Activated gamma-delta T cell treated with anti-CD3 and anti-CD28 coated beads, Interleukin-2, amount 50 U/mL, for 16 hours (primary cell): ENCODE measurements around the gene PARD6G.
A peak's percentile ranks its signal among the peaks of the same experiment; 100 is the strongest.

Source experiments
- DNase-seq: peaks from one replicate; pipeline ENCODE4 v3.0.0-alpha.2; 2020; ENCODE audit warnings: low read depth

Gene PARD6G

DNA sequence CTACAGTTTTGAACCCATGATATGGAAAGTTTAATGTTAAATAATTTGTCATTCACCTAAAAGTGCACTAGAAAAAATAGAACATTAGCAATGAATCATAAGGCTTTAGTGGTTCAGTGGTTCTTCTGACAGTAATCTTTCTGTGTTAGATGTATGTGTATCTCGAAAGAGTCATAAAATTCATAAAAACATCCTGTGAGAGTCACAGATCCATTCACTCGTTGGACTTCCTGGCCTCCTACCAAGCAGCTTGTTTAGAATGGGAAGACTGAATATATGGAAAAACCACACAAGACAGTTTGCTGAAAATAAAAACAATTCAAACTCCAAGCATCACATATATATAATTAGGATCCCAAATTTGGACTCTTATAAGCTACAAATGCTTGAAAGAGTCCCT, 103.4 kb downstream of the PARD6G start:
- DNase-seq: no peak

DNA sequence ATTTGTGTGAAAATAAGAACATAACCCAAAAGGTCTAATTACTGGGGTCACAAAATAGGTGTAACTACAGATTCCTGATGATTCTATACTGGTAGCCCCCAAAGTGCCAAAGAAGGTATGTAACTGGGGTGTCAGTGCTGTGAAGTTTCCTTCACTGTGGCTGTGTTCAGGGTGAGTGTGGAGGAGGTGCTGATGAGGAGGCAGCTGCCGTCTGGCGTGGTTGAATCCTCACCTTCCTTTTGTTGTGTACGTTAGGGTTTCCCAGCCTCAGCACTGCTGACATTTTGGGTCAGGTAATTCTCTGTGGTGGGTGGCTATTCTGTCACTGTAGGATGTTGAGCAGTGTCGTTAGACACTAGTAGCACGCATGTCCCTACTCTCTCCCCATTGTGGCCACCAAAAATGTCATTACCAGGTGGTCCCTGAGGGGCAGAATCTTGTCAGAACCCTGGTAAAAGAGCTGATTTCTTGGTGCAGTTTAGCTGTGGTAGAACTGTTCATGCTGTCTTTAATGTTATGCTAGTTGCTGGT, 106.8 kb downstream of the PARD6G start:
- DNase-seq: no peak

DNA sequence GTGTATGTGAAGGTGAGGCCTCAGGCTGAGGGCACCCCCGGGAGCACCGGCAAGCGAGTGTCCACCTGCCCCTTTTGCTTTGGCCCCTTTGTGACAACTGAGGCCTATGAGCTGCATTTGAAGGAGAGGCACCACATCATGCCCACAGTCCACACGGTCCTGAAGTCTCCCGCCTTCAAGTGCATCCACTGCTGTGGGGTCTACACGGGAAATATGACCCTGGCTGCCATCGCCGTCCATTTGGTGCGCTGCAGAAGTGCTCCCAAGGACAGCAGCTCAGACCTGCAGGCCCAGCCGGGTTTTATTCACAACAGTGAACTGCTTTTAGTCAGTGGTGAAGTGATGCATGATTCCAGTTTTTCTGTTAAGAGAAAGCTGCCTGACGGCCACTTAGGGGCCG, 109.3 kb downstream of the PARD6G start:
- DNase-seq: no peak

DNA sequence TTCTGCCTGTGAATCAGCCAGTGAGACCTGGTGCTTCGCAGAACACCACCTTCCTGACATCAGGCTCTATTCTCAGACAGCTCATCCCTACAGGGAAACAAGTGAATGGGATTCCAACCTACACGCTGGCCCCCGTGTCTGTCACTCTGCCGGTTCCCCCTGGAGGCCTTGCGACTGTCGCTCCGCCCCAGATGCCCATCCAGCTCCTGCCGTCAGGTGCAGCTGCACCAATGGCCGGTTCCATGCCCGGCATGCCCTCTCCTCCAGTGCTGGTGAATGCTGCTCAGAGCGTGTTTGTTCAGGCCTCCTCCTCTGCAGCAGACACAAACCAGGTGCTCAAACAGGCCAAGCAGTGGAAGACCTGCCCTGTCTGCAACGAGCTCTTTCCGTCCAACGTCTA, 110.2 kb downstream of the PARD6G start:
- DNase-seq: no peak

DNA sequence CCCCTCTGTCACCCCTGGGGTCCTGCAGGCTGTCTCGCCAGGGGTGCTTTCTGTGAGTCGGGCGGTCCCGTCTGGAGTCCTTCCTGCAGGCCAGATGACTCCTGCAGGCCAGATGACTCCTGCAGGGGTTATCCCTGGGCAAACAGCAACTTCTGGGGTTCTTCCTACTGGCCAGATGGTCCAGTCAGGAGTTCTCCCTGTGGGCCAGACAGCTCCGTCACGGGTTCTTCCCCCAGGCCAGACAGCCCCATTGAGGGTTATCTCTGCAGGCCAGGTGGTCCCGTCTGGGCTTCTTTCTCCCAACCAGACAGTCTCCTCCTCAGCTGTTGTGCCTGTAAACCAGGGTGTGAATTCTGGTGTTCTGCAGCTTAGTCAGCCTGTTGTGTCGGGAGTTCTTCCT, 110.6 kb downstream of the PARD6G start:
- DNase-seq: no peak

DNA sequence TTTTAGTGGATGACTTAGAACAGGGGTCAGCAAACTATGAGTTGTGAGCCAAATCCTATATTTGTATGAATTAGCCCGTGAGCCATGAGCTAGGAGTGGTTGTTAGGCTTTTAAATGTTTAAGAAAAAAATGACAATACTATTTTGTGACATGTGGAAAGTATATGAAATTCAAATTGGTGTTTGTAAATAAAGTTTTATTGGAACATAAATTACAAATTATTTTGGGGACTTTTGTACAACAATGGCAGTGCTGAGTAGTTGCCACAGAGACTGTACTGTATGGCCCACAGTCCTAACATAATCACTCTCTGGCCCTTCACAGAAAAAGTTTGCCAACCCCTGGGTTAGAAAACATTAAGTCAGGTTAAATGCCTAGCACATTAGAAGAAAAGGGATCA, 112.2 kb downstream of the PARD6G start:
- DNase-seq: no peak

DNA sequence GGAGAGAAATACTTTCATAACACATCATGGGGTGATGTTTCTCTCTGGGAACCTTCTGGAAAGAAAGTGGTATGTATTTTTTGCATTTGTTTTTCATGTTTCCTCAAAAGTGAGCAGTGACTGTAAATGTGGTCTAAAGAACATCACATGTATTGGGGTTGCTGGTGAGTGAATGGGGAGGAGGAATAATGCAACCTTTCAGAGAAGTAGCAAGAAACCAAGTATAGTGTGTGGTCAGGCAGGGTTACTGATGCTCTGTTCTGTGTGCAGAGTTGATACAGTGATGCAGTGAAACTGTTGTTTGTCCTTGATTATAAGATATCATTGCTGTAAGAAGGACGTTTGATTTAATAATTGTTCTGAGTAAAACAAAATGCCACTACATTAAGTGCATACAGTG, 114.2 kb downstream of the PARD6G start:
- no peak for DNase-seq

DNA sequence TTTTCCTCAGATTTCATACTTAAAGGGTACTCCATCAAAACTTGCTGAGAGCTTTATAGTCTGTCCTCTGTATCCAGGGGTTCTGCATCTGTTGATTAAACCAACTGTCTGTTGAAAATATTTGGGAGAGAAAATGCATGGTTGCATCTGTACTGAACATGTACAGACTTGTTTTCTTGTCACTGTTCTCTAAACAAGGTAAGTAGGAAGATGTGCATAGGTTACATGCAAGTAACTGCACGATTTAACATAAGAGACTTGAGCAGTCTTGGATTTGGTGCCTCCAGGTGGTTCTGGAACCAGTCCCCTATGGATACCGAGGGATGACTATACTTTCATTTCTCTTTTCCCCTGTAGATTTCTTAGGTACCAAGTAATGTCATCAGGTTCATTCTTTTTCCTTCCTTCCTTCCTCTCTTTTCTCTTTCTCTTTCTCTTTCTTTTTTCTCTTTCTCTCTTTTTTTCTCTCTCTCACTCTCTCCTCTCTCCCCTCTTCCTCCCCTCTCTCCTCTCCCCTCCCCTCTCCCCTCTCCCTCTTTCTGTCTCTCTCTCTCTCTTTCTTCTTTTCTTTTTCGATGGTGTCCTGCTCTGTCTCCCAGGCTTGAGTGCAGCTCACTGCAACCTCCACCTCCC, 115.0 kb downstream of the PARD6G start:
- DNase-seq: no peak

DNA sequence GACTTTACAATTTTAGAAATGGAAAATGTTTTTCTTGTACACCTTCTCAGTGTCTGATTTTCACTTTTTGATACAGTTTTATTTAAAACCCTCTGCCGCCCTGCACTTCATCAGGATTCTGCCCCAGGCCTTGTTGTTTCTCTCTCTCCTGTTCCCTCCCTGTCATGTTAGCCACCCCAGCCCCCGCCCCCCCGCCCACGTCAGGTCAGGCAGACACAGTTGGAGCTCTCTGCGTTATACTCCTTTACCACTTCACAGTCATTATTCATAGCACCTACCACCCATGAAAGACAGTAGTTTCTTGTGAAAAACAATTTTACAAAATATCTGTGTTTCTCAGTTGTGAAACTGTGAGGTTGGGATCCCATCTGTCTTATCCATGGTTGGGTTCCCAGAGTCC, 116.8 kb downstream of the PARD6G start:
- no peak for DNase-seq

DNA sequence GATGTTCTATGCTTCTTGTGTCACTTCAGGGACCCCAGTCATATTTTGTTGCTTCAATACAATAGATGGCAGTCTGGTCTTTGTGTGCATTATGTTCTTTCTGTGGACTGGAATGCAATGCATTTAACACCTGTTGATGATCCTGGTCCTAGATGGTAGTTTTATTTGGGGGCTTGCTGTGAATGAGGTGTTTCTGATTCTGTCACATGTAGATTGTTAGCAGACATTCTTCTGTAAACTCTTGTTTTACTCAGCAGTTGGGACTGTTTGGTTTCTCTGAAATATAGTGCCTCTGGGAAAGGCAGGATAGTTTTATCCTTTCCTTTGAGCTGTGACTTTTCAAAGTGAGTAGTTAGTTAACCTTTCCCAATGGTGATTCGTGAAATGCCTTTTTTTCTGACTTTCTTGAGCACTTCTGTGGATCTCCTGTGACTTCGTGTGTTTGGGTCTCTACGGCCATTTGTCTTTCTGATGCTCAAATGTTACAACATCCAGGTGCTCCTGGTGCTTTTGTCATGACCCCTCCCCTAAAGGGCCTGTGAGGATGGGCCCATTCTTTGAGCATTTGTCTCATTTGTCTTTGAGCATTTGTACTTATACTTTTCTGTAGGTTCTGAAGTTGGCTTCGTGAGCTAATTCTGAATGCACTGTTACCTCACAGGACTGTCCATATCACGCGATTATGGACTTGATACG, 117.5 kb downstream of the PARD6G start:
- DNase-seq: no peak

DNA sequence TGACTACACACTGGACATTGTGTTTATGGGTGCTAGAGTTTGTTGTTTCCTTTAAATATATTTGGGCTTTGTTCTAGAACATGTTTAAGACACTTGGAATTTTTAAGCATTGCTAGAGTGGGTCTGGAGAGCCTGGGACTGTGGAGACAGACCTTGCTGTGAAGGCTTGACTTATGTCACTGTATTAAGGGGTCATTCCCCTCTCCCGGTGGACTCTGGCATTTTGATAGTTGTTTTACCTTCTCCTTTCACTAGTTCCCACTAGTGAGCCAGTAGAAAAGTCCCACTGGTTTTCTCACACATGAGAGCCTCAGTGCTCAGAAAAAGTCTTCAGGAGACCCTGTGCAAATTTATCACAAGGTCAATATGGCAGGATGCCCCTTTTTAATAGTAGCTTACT, 119.7 kb downstream of the PARD6G start:
- DNase-seq: no peak

DNA sequence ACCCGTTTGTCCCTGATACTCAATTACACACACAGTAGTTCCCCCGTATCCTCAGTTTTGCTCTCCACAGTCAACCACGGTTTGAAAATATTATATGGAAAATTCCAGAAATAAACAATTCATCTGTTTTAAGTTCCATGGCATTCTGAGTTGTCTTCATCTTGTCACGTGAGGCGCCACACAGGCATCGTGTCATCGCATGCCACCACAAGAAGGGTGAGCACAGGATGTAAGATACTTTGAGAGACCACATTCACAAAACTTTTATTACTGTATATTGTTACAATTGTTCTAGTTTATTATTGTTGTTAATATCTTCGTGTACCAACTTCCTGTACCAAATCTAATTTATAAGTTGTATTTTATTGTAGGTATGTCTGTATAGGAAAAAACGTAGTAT, 120.5 kb downstream of the PARD6G start:
- DNase-seq: no peak

DNA sequence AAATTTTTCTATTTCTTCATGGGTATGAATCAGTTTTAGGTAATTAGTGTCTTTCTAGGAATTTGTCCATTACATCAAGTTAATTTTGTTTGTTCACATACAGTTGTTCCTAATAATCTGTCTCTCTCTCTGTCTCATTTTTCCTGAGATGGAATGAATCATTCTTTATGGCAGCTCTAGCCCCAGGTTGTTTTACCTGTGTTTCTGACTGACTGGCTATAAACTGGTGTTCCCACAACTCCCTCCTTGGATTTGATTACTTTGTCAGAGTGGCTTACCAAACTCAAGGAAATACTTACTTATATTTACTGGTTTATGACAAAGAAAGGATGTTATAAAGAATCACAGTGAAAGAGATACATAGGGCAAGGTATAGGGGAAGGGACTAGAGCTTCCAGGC, 123.2 kb downstream of the PARD6G start:
- DNase-seq: no peak

DNA sequence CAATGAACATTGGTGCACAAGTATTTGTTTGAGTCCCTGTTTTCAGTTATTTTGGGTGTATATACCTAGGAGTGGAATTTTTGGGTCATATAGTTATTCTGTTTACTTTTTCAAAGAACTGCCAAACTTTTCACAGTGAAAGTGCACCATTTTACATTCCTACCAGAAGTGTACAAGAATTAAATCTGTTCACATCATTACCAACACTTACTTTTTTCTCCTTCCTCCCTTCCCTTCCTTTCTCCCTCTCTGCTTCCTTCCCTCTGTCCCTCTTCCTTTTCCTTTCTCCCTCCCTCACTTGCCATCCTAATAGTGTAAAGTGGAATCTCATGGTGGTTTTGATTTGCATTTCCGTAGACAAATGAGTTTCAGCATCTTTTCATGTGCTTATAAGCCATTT, 126.4 kb downstream of the PARD6G start:
- DNase-seq: no peak

DNA sequence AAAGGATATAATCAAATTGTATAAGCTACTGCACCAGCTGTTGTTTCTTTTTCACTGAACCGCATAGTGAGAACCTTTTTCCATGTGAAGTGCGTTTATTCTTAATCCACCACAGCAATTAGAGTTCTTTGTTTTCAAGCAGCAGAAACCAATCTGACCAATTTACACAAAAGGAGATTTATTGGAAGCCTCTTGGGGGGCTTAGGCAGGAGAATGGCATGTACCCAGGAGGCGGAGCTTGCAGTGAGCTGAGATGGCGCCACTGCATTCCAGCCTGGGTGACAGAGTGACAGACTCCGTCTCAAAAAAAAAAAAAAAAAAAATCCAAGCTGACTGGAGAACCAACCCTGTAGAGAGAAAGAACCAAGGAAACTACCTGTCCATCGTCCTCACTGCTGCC, 128.2 kb downstream of the PARD6G start:
- no peak for DNase-seq

DNA sequence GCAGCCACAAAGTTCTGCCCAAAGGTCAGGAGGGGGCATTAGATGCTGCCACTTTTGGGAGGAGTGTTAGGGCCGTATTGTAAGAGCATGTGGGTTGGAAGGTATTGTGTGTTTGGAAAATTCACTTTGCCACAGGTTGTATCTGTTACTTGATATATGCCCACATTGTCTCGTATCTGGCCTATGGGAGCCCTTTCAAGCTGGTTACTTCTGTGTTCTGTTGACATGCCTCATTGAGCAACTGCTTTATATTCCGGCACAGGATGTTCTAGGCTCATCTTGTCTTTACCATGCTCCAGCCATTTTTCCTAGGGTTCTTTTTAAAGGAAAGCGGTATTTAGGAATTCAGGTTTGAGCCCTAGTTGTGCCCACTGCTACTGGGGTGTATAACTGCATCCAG, 132.3 kb downstream of the PARD6G start:
- no peak for DNase-seq

DNA sequence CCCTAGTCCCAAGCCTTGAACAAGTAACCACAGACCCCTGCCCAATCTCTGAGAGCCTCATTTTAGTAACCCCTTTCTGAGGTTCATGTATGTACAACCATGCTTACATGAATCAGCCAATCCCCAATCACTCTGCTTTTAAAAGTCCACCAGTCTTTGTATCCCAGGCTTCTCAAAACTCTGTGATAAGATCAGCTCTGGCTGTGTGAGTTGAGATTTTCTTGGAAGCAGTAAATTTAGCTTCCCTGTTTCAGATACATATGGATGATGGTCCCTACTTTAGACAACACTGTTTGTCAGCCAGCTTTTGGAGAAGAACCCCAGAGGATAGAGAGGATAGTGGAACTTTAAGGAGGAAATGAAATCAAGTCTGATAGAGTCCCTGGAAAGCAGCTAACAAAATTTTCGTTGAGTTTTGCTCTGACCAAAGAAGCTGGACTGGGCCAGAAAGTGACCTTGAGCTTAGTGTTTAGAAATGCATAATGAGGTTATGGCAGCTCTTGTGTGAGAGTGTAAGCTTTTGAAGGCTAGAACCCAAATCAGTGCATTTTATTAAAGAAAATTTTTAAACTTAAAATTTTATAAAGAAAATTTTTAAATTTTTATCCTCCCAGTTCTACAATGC, 134.6 kb downstream of the PARD6G start:
- no peak for DNase-seq

DNA sequence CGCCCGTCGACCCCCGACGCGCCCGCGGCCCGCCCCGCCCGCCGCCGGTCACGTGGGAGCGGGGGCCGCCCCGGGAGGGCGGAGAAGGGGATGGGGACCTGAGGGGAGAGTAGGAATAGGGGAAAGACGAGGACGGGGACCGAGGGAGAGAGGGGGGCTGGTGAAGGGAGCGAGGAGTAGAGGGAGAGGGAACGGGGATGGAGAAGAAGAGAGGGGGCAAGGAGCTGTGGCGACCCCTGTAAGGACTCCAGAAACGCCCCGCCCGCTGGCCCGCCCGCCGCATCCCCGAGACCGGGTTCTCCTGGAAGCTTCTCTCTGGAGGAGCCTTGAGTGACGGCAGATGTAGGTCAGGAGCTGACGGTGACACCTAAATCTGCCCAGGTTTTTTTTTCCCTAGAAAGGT, 137.6 kb downstream of the PARD6G start:
- DNase-seq: no peak

DNA sequence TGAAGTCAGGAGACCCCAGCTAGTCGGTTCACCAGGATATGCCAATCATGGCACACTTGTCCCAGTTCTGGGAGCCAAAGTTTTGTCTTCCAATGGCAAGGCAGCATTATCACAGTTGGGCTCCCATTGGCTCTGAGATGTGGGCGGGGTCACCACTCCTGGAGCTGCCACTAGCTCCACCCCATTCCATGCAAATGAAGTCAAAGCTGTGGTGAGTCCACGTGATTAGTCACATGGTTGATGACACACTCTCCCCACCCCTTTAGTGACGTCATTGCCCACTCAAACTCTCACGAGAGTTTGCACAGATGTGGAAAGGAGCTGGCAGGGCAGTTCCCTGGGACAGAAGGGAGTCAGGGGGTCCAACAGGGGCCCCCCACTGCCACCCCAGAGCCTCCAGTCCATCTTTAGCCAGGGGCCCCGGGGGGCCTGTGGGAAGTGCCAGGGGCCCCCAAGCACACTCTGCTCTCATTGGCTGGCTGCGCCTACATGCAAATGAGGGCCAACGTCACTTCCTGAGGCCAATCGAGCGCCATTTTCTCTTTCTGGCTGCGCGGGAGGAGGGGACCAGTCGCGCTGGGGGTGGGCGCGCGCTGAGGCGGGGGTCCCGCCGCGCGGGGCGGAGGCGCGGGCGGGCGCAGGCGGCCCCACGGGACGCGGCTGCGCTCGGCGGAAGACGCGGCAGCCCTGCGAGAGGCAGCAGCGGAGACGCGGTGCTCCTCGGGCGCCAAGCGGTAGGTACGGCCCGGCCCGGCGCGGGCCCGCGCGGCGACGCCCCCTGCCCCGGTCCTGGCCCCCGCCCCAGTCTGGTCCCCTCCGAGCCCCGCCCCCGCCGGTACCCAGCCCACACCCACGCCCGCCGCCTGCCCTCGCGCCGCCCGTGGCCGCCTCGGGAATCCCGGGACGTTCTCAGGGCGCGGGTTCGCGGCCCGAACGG, 138.3 kb downstream of the PARD6G start, which contains the start of gene ADNP2:
TSS of gene ADNP2 (plus strand) at position 524 of the 937 bp plus-strand sequence. CDS start 8,281 bp downstream, outside the sequence.
- peak; percentile 69 for DNase-seq

DNA sequence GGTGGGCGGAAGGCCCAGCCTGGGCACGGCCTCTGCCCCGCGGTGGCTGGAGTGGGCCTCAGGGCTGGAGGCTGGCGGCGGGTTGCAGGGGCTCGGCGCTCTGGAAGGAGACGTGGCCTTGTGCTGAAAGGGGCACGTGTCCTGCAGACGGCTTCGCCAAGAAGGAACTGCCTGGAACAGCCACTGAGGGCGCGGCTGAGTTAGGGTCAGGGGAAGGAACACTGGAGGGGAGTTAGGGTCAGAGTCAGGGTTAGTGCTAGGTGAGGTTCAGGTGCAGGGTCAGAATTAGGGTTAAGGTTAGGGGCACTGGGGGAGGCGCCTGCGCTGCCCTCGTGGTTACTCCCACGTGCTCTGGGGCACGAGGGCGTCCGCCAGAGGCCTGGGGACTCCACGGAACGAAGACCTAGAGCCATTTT, 139.2 kb downstream of the PARD6G start:
- no peak for DNase-seq

DNA sequence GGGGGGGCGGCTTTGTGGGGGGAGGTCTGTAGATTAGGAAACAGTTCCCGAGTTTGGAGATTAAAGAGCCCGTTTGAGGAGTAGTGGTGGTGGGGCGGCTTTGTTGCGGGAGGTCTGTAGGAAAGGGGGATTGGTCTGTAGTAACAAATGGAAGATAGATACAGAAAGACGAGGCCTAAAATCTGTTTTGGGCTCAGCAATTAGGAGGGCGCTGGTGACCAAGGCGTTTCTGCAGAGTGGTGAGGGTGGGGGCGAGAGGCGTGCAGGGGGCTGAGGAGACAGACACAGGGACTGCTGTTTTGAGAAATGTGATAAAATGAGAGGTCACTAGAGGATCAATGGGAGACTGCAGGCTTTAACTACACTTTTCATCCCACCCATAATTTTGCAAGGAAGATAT, 139.9 kb downstream of the PARD6G start:
- no peak for DNase-seq
